Effector memory CD8-positive, alpha-beta T cell (primary cell): ENCODE measurements around the gene XBP1.
"Not testable (repeated sequence)": the region's sequence is repeated elsewhere in the genome, so short reads cannot be mapped to it uniquely, and the experiment has no call there.

Experiments used
- ATAC-seq: fragments of 150-1000 bp; cut with Tn5 transposase; replicated peaks from 2 replicates; pipeline ENCODE4 v1.10.0; 2021; ENCODE audit warnings: mild to moderate bottlenecking, moderate library complexity
- DNase-seq, 3 experiments: peaks; one replicate each; pipeline ENCODE4 v3.0.0; 2021
- H3K27ac Mint-ChIP-seq, 2 donors: one replicate each; pipeline ENCODE4 v1.8.0; 2022; ENCODE audit warnings: mild to moderate bottlenecking in 2 of 2, mixed read lengths in 2 of 2, moderate library complexity in 2 of 2
- H3K27me3 Mint-ChIP-seq, 2 donors: one replicate each; pipeline ENCODE4 v1.8.0; 2022; ENCODE audit warnings: mixed read lengths in 2 of 2
- H3K36me3 Mint-ChIP-seq: one replicate; pipeline ENCODE4 v1.8.0; 2022; ENCODE audit warnings: mild to moderate bottlenecking, moderate library complexity, mixed read lengths; ENCODE audit not compliant: insufficient read depth
- H3K4me1 Mint-ChIP-seq, 2 donors: one replicate each; pipeline ENCODE4 v1.8.0; 2022; ENCODE audit warnings: low read depth in 2 of 2, mixed read lengths in 2 of 2
- H3K4me3 Mint-ChIP-seq, 2 donors: one replicate each; pipeline ENCODE4 v1.8.0; 2022; ENCODE audit warnings: mild to moderate bottlenecking in 2 of 2, mixed read lengths in 2 of 2, moderate library complexity in 2 of 2
- H3K9me3 Mint-ChIP-seq, 2 donors: one replicate each; pipeline ENCODE4 v1.8.0; 2022; ENCODE audit warnings: mixed read lengths in 2 of 2

XBP1 gene

DNA sequence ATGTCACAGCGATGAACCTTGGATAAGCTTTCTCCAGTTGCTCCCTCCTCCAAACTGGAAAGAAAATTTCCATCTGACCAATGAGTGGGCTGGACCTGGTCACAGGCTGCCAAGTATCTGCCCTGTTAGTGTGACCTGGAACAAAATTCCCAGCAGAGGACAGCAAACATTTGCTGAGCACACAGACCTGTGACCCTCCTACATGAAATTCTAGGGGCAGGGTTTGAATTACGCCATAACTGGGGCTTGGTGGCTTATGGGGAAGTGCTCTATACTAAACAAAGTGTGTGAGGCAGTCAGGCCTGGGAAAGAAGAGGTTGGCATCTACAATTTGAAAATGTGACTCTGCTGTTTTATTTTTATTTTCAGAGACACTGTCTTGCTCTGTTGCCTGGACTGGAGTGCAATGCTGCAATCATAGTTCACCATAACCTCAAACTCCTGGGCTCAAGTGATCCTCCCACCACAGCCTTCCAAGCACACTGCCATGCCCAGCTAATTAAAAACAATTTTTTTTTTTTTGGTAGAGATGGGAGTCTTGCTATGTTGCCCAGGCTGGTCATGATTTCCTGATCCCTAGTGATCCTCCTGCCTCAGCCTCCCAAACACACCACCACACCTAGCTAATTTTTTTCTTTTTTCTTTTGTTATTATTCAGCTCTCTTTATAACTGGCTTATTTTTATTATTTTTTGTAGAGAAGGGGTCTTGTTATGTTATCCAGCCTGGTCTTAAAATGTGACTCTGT is 13.6 kb upstream of the XBP1 start:
- H3K27me3 Mint-ChIP-seq: no peaks in the 10 kb centered on the region
- peaks cover 65 to 71% of the 10 kb centered on the region in 2 donors for H3K4me1 Mint-ChIP-seq
- peaks cover 16% of the 10 kb centered on the region for H3K36me3 Mint-ChIP-seq
- H3K9me3 Mint-ChIP-seq: no peaks in the 10 kb centered on the region
- no peak for ATAC-seq
- H3K4me3 Mint-ChIP-seq: peak overlapping the region; percentile 14 to 18
- peak overlapping the region; percentile 46 to 67 for H3K27ac Mint-ChIP-seq
- no peak for DNase-seq

DNA sequence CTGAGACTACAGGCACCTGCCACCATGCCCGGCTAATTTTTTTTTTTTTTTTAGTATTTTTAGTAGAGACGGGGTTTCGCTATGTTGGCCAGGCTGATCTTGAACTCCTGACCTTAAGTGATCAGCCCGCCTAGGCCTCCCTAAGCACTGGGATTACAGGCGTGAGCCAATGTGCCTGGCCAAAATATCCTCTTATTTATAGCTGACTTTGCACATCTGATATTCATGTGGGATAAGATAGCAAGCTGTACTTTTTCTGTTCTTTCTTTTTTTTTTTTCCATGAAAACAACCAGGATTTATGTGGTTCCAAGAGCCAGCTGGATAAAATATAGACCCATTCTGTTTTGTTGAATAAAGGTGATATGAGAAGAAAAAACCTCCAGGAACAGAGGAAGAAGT is 12.1 kb upstream of the XBP1 start:
- H3K27me3 Mint-ChIP-seq: no peaks in the 10 kb centered on the region
- peaks cover 12% of the 10 kb centered on the region for H3K36me3 Mint-ChIP-seq
- peaks cover 55 to 62% of the 10 kb centered on the region in 2 donors for H3K4me1 Mint-ChIP-seq
- H3K9me3 Mint-ChIP-seq: no peaks in the 10 kb centered on the region
- peak overlapping the region; percentile 54 to 65 for H3K27ac Mint-ChIP-seq
- no peak for ATAC-seq
- DNase-seq: no peak
- H3K4me3 Mint-ChIP-seq: peak overlapping the region; percentile 82 to 83

DNA sequence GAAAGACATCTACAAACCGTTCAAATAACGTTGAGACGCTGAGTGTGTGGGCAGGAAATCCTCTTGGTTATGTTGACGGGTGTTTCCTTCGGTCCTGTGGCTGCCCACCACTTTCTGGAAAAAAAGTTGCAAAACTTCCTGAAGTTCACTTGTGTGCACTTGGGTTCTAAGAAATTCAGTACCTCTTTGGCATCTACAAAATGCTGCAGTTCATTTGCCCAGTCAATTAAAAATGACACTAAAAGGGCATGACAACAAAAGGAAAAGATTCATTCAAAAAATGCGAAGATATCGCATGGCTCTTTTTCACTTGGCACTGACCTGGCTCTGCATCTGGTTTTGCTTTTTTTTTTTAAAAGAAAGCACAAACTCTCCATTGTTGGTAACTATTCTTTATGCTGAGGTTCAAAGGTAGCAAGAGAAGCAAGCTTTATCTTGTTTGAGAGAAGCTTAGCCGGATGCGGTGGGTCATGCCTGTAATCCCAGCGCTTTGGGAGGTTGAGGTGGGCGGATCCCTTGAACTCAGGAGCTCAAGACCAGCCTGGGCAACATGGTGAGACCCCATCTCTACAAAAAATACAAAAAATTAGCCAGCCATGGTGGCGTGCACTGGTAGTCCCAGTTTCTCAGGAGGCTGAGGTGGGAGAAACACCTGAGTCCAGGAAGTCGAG is 10.6 kb upstream of the XBP1 start:
- peaks cover 55 to 62% of the 10 kb centered on the region in 2 donors for H3K4me1 Mint-ChIP-seq
- peak overlapping the region; percentile 82 to 83 for H3K4me3 Mint-ChIP-seq
- H3K36me3 Mint-ChIP-seq: peaks cover 15% of the 10 kb centered on the region
- H3K27ac Mint-ChIP-seq: peak overlapping the region; percentile 49 to 65
- DNase-seq: peak in 2 of 3 experiments; percentile 21 to 26
- peak; percentile 44 for ATAC-seq
- no peaks in the 10 kb centered on the region for H3K9me3 Mint-ChIP-seq
- no peaks in the 10 kb centered on the region for H3K27me3 Mint-ChIP-seq

GRCh38 chr22:28808716-28809355 is 8.5 kb upstream of the XBP1 start:
- Mint-ChIP-seq H3K9me3 (no peaks in the 10 kb centered on the region), H3K4me1 (peaks cover 39 to 47% of the 10 kb centered on the region in 2 donors), H3K36me3 (peaks cover 15% of the 10 kb centered on the region), H3K27me3 (no peaks in the 10 kb centered on the region), H3K27ac (peak overlapping the region in 1 of 2 donors; percentile 38), H3K4me3 (peak overlapping the region; percentile 53 to 82)
- ATAC-seq (no peak), DNase-seq (no peak)

- ATAC-seq, H3K27ac Mint-ChIP-seq, DNase-seq, H3K27me3 Mint-ChIP-seq, H3K4me3 Mint-ChIP-seq, H3K9me3 Mint-ChIP-seq: not testable (repeated sequence)
- H3K36me3 Mint-ChIP-seq: peaks cover 36% of the 10 kb centered on the region
- H3K4me1 Mint-ChIP-seq: peaks cover 28 to 31% of the 10 kb centered on the region in 2 donors
These were observed 5.1 kb upstream of the XBP1 start for GRCh38 chr22:28805426-28805825.

GRCh38 chr22:28802595-28803123 is 2.3 kb upstream of the XBP1 start:
- H3K4me1 Mint-ChIP-seq: peaks cover 24 to 29% of the 10 kb centered on the region in 2 donors
- peaks cover 58% of the 10 kb centered on the region for H3K36me3 Mint-ChIP-seq
- H3K9me3 Mint-ChIP-seq: no peaks in the 10 kb centered on the region
- peak overlapping the region; percentile 85 to 88 for H3K4me3 Mint-ChIP-seq
- no peak for ATAC-seq
- H3K27me3 Mint-ChIP-seq: no peaks in the 10 kb centered on the region
- H3K27ac Mint-ChIP-seq: peak overlapping the region; percentile 92 to 98
- no peak for DNase-seq

DNA sequence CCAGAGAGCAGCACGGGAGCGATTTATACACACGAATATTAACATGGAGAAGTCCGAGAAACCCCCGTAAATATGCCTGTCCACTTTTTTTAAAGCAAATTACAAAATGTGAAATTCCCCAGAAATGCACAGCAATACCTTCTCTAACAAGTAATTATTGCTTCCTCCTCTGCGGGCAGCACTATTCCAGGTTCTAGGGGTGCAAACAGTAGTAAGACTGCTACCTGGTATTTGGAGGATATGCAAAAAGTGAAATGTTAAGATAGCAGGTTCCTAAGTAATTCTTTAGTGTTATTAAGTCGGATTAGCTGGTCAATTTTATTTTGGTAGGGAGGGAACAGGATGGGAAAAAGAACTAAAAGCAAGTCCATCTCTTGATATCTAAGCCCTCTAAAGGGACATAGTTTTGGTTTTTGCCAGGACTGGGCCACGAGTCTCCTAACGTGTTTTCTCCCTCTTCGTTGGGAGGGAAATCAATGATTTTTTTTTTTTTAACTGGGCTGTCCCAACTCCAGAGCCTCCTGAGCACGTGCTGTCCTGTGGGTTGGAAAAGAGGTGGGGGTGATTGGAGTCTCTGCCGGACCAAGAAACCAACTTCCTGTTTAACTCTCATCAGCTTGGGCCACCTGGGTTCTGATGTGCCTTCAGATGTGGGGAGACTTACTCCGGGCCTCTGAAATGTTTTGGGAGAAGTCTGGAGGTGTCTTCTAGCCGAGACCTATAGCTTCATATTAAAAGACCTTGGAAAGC is 1.7 kb upstream of the XBP1 start:
- H3K27me3 Mint-ChIP-seq: no peaks in the 10 kb centered on the region
- ATAC-seq (no peak), DNase-seq (no peak)
- H3K27ac Mint-ChIP-seq: peak overlapping the region; percentile 92 to 98
- H3K4me3 Mint-ChIP-seq: peak overlapping the region; percentile 85 to 88
- peaks cover 61% of the 10 kb centered on the region for H3K36me3 Mint-ChIP-seq
- no peaks in the 10 kb centered on the region for H3K9me3 Mint-ChIP-seq
- H3K4me1 Mint-ChIP-seq: peaks cover 24 to 33% of the 10 kb centered on the region in 2 donors

- Mint-ChIP-seq H3K4me3 (peak overlapping the region; percentile 85 to 88), H3K27ac (peak overlapping the region; percentile 92 to 98), H3K9me3 (no peaks in the 10 kb centered on the region), H3K27me3 (no peaks in the 10 kb centered on the region), H3K36me3 (peaks cover 83% of the 10 kb centered on the region), H3K4me1 (peaks cover 43 to 53% of the 10 kb centered on the region in 2 donors)
- DNase-seq (peak in 1 of 3 experiments; percentile 12), ATAC-seq (peak; percentile 36)
These were observed 612 bp downstream of the XBP1 start for GRCh38 chr22:28799606-28800307.

DNA sequence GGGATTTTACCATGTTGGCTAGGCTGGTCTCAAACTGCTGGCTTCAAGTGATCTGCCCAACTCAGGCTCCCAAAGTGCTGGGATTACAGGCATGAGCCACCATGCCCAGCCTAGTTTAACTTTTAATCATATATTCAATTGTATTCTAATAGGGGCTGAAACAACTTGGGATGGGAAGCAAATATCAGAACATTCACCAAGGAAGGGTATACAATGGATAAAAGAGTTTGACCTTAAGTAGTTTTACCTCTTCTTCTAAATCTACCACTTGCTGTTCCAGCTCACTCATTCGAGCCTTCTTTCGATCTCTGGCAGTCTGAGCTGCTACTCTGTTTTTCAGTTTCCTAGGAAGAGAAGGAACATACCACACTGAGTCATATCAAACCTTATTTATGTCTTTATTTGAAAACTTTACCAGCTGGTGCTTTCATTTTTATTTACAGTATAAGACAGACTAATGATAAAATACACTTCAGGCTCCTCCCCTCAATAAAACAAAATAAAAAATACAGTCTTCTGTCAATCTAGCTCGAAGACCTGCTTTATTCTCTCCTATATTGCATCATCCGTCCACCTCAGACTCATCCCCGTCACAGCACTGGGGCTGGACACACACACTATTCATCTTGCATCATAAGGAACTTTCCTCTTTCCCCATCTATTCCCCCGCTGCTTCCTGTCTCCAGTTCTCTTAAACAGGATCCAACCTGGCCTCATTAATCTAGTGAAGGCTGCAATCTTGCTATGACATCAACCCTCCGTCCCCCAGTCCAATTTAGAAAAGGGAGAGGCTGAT is 1.4 kb downstream of the XBP1 start:
- H3K36me3 Mint-ChIP-seq: peaks cover 91% of the 10 kb centered on the region
- peak overlapping the region; percentile 85 to 88 for H3K4me3 Mint-ChIP-seq
- DNase-seq (no peak), ATAC-seq (no peak)
- H3K27ac Mint-ChIP-seq: peak overlapping the region; percentile 92 to 98
- H3K9me3 Mint-ChIP-seq: no peaks in the 10 kb centered on the region
- peaks cover 46 to 58% of the 10 kb centered on the region in 2 donors for H3K4me1 Mint-ChIP-seq
- no peaks in the 10 kb centered on the region for H3K27me3 Mint-ChIP-seq

- Mint-ChIP-seq H3K4me3 (peak overlapping the region; percentile 85 to 88), H3K4me1 (peaks cover 51 to 61% of the 10 kb centered on the region in 2 donors), H3K27ac (peak overlapping the region; percentile 92 to 98), H3K36me3 (peaks cover 88% of the 10 kb centered on the region), H3K9me3 (no peaks in the 10 kb centered on the region), H3K27me3 (no peaks in the 10 kb centered on the region)
- ATAC-seq (no peak), DNase-seq (no peak)
These were observed 4.2 kb downstream of the XBP1 start for GRCh38 chr22:28795932-28796856.

GRCh38 chr22:28795071-28795693 is 5.2 kb downstream of the XBP1 start:
- Mint-ChIP-seq H3K36me3 (peaks cover 78% of the 10 kb centered on the region), H3K9me3 (no peaks in the 10 kb centered on the region), H3K4me1 (peaks cover 60 to 71% of the 10 kb centered on the region in 2 donors), H3K4me3 (peak overlapping the region; percentile 45 to 88), H3K27ac (peak overlapping the region; percentile 81 to 85), H3K27me3 (no peaks in the 10 kb centered on the region)
- DNase-seq (no peak), ATAC-seq (no peak)
